HepG2 (cell line): ENCODE measurements around the gene SPIRE1.

ENCODE experiments used
- FIP1L1 ChIP-seq: fragments of 200-400 bp; formaldehyde crosslinking; IDR thresholded peaks from 2 replicates; pipeline ENCODE4 v1.6.1; 2018; ENCODE audit warnings: low read depth, mild to moderate bottlenecking, low read length, moderate library complexity, borderline replicate concordance; ENCODE audit not compliant: insufficient read depth
- FOXO1 ChIP-seq: sonication (generic); formaldehyde crosslinking; IDR thresholded peaks from 2 replicates; pipeline ENCODE4 v1.4.0; 2020; ENCODE audit warnings: missing genetic modification reagents
- GABPA ChIP-seq, 2 experiments: IDR thresholded peaks; 2 replicates each; pipeline ENCODE4 v1.6.1; 2011 to 2016; ENCODE audit warnings: low read depth in 2 of 2, low read length in 1 of 2, missing biosample characterization in 1 of 2, missing genetic modification characterization in 1 of 2
- MEIS1 ChIP-seq: sonication (generic); formaldehyde crosslinking; IDR thresholded peaks from 2 replicates; pipeline ENCODE4 v1.9.0; 2021; ENCODE audit warnings: mild to moderate bottlenecking, missing genetic modification reagents, moderate library complexity, borderline replicate concordance
- NFIC ChIP-seq: IDR thresholded peaks from 2 replicates; pipeline ENCODE4 v1.6.1; 2012; ENCODE audit warnings: mild to moderate bottlenecking, low read length, inconsistent platforms
- ZNF260 ChIP-seq: sonication (generic); formaldehyde crosslinking; IDR thresholded peaks from 2 replicates; pipeline ENCODE4 v1.4.0; 2020; ENCODE audit warnings: missing genetic modification reagents, low read depth, mild to moderate bottlenecking, borderline replicate concordance
- ZZZ3 ChIP-seq: sonication (generic); formaldehyde crosslinking; IDR thresholded peaks from 2 replicates; pipeline ENCODE4 v1.4.0; 2020; ENCODE audit warnings: missing genetic modification reagents, mild to moderate bottlenecking, borderline replicate concordance
- TF ChIP-seq, protein P1 (sequence below): IDR thresholded peaks from 2 replicates; pipeline ENCODE4 v1.6.1; 2016; ENCODE audit warnings: missing compliant biosample characterization, missing genetic modification reagents, borderline replicate concordance
- TF ChIP-seq, protein P2 (sequence below): sonication (generic); formaldehyde crosslinking; IDR thresholded peaks from 2 replicates; pipeline ENCODE4 v1.8.0; 2022; ENCODE audit warnings: mild to moderate bottlenecking, missing genetic modification reagents; ENCODE audit not compliant: insufficient replicate concordance
- TF ChIP-seq, protein P3 (sequence below): sonication (generic); formaldehyde crosslinking; IDR thresholded peaks from 2 replicates; pipeline ENCODE4 v1.9.0; 2021; ENCODE audit warnings: missing genetic modification reagents, borderline replicate concordance
- TF ChIP-seq, protein P4 (sequence below): sonication (generic); formaldehyde crosslinking; IDR thresholded peaks from 2 replicates; pipeline ENCODE4 v1.4.0; 2020; ENCODE audit warnings: missing genetic modification reagents
- TF ChIP-seq, protein P5 (sequence below), 2 experiments: IDR thresholded peaks; 2 replicates each; pipeline ENCODE4 v1.6.1; 2011 to 2012; ENCODE audit warnings: low read length in 2 of 2, borderline replicate concordance in 1 of 2, low read depth in 1 of 2, mild to moderate bottlenecking in 1 of 2, moderate library complexity in 1 of 2

DNA sequence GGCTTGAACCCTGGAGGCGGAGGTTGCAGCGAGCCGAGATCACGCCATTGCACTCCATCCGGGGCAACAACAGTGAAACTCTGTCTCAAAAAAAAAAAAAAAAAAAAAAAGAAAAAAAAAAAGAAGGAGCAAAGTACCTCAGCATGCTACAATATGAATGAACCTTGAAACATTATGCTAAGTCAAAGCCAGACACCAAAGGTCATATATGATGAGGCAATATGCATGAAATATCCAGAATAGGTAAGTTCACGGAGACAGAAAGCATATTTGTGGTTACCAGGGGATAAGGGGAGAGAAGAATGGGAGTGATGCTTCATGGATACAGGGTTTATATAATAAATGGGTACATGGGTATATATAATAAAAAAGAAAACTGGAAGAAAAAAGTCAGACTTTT is 156.9 kb downstream of the SPIRE1 start:
- TF ChIP-seq, protein P1, sequence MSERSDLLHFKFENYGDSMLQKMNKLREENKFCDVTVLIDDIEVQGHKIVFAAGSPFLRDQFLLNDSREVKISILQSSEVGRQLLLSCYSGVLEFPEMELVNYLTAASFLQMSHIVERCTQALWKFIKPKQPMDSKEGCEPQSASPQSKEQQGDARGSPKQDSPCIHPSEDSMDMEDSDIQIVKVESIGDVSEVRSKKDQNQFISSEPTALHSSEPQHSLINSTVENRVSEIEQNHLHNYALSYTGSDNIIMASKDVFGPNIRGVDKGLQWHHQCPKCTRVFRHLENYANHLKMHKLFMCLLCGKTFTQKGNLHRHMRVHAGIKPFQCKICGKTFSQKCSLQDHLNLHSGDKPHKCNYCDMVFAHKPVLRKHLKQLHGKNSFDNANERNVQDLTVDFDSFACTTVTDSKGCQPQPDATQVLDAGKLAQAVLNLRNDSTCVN (CRISPR knock-in tag): no peak
- no peak for TF ChIP-seq GABPA (IDR thresholded peaks at IDR 0.05; ENCODE audit: low read depth, low read length)
- no peak for TF ChIP-seq GABPA (CRISPR knock-in tag; IDR thresholded peaks at IDR 0.05; ENCODE audit: low read depth)
- TF ChIP-seq, protein P2, sequence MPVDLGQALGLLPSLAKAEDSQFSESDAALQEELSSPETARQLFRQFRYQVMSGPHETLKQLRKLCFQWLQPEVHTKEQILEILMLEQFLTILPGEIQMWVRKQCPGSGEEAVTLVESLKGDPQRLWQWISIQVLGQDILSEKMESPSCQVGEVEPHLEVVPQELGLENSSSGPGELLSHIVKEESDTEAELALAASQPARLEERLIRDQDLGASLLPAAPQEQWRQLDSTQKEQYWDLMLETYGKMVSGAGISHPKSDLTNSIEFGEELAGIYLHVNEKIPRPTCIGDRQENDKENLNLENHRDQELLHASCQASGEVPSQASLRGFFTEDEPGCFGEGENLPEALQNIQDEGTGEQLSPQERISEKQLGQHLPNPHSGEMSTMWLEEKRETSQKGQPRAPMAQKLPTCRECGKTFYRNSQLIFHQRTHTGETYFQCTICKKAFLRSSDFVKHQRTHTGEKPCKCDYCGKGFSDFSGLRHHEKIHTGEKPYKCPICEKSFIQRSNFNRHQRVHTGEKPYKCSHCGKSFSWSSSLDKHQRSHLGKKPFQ (CRISPR knock-in tag): no peak
- TF ChIP-seq, protein P3, sequence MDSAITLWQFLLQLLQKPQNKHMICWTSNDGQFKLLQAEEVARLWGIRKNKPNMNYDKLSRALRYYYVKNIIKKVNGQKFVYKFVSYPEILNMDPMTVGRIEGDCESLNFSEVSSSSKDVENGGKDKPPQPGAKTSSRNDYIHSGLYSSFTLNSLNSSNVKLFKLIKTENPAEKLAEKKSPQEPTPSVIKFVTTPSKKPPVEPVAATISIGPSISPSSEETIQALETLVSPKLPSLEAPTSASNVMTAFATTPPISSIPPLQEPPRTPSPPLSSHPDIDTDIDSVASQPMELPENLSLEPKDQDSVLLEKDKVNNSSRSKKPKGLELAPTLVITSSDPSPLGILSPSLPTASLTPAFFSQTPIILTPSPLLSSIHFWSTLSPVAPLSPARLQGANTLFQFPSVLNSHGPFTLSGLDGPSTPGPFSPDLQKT (CRISPR knock-in tag): no peak
- TF ChIP-seq, protein P4, sequence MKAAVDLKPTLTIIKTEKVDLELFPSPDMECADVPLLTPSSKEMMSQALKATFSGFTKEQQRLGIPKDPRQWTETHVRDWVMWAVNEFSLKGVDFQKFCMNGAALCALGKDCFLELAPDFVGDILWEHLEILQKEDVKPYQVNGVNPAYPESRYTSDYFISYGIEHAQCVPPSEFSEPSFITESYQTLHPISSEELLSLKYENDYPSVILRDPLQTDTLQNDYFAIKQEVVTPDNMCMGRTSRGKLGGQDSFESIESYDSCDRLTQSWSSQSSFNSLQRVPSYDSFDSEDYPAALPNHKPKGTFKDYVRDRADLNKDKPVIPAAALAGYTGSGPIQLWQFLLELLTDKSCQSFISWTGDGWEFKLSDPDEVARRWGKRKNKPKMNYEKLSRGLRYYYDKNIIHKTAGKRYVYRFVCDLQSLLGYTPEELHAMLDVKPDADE (CRISPR knock-in tag): no peak
- TF ChIP-seq MEIS1 (CRISPR knock-in tag): no peak
- TF ChIP-seq FIP1L1: no peak
- TF ChIP-seq FOXO1 (CRISPR knock-in tag): no peak
- no peak for TF ChIP-seq ZZZ3
- no peak for TF ChIP-seq ZNF260 (CRISPR knock-in tag)
- TF ChIP-seq NFIC: no peak
- TF ChIP-seq, protein P5, sequence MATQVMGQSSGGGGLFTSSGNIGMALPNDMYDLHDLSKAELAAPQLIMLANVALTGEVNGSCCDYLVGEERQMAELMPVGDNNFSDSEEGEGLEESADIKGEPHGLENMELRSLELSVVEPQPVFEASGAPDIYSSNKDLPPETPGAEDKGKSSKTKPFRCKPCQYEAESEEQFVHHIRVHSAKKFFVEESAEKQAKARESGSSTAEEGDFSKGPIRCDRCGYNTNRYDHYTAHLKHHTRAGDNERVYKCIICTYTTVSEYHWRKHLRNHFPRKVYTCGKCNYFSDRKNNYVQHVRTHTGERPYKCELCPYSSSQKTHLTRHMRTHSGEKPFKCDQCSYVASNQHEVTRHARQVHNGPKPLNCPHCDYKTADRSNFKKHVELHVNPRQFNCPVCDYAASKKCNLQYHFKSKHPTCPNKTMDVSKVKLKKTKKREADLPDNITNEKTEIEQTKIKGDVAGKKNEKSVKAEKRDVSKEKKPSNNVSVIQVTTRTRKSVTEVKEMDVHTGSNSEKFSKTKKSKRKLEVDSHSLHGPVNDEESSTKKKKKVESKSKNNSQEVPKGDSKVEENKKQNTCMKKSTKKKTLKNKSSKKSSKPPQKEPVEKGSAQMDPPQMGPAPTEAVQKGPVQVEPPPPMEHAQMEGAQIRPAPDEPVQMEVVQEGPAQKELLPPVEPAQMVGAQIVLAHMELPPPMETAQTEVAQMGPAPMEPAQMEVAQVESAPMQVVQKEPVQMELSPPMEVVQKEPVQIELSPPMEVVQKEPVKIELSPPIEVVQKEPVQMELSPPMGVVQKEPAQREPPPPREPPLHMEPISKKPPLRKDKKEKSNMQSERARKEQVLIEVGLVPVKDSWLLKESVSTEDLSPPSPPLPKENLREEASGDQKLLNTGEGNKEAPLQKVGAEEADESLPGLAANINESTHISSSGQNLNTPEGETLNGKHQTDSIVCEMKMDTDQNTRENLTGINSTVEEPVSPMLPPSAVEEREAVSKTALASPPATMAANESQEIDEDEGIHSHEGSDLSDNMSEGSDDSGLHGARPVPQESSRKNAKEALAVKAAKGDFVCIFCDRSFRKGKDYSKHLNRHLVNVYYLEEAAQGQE (IDR thresholded peaks at IDR 0.05; ENCODE audit: borderline replicate concordance in 1 of 2, low read depth in 1 of 2, low read length in 2 of 2): no peak
